Esophagus squamous epithelium (tissue), 4 donors: ENCODE results near the gene CHST8.

ENCODE experiments used
- CTCF ChIP-seq, 6 experiments: fragments of 450-650 bp in 4 of 6; fragments of 200-600 bp in 2 of 6; sonication (generic) in 2 of 6; IDR thresholded peaks; one replicate each; pipeline ENCODE4 v1.5.1; 2016 to 2019; ENCODE audit warnings: antibody characterized with exemption in 6 of 6, mild to moderate bottlenecking in 4 of 6, moderate library complexity in 4 of 6
- POLR2A ChIP-seq, 4 donors: fragments of 450-650 bp; IDR thresholded peaks; one replicate each; pipeline ENCODE4 v1.6.1; 2017; ENCODE audit warnings: antibody characterized with exemption in 4 of 4, mild to moderate bottlenecking in 4 of 4, moderate library complexity in 3 of 4

DNA sequence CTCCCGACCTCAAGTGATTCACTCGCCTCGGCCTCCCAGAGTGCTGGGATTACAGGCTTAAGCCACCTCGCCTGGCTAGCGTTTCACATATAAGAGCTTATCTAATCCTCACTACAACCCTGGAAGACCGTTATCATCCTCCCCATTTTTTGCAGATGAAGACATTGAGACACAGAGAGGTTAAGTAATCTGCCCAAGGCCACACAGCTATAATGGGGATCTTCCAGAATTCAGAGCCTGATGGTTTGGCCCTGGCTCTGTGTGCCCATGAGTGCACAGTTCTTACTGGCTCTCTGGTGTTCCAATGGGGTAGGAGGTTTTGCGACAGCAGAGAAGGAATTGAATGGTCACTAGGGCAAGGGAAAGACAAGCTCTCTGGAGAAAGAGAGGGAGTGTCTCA lies 158.1 kb downstream of the CHST8 start:
- TF ChIP-seq POLR2A (IDR thresholded peaks at IDR 0.05) = no peak
- no peak for TF ChIP-seq CTCF (IDR thresholded peaks at IDR 0.05)
